ENCODE results near the gene IRAK3.
"Not testable (repeated sequence)": the region's sequence is repeated elsewhere in the genome, so short reads cannot be mapped to it uniquely, and the experiment has no call there.

Gene IRAK3

DNA sequence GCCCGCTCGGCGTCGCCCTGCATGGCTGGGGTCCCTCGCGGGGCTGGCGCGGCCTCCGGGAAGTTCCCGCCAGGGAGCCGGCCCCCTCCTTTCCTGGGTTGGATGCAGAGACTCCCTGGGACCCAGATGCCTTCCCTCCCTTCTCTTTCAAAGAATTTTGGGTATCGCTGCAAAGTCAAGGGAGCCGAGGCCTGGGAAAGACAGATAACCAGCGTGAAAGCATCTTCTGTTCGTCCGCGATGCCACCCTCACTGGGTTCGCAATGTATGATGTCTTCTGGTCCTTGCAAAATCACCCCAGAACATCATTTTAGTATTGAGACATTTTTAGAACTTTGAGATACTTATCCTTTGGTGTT, 451 bp downstream of the IRAK3 start:
- Mint-ChIP-seq H3K4me1 (ENCODE audit: low read depth) (peaks cover 5% of the 10 kb centered on the region), H3K27ac (no peak overlapping the region), H3K36me3 (ENCODE audit: low read depth) (no peaks in the 10 kb centered on the region), H3K27me3 (peaks cover 76% of the 10 kb centered on the region), H3K4me3 (peak overlapping the region; percentile 53), H3K9me3 (peaks cover 4% of the 10 kb centered on the region)
- peak; percentile 37 for DNase-seq

DNA sequence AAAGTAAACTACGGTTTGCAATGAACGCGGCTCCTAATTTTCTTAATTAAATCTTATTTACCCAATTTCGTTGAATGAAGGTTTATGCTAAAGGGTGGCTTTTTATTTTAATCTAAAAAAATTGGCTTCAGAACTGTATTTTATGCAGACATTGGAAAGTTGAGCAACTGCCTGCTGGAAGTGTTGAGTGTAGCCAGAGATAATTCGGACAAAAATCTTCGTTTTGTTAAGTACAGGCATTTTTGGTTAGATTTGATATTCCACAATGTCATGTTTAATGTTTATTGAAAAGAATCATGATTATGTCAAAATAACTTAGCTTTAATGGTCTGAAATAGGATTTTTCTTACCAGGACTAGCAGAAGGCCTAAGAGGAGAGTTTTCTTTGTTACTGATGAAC, 875 bp downstream of the IRAK3 start:
- Mint-ChIP-seq H3K9me3 (no peaks in the 10 kb centered on the region), H3K4me1 (ENCODE audit: low read depth) (peaks cover 5% of the 10 kb centered on the region), H3K27ac (no peak overlapping the region), H3K27me3 (peaks cover 75% of the 10 kb centered on the region), H3K4me3 (no peak overlapping the region), H3K36me3 (ENCODE audit: low read depth) (no peaks in the 10 kb centered on the region)
- no peak for DNase-seq

DNA sequence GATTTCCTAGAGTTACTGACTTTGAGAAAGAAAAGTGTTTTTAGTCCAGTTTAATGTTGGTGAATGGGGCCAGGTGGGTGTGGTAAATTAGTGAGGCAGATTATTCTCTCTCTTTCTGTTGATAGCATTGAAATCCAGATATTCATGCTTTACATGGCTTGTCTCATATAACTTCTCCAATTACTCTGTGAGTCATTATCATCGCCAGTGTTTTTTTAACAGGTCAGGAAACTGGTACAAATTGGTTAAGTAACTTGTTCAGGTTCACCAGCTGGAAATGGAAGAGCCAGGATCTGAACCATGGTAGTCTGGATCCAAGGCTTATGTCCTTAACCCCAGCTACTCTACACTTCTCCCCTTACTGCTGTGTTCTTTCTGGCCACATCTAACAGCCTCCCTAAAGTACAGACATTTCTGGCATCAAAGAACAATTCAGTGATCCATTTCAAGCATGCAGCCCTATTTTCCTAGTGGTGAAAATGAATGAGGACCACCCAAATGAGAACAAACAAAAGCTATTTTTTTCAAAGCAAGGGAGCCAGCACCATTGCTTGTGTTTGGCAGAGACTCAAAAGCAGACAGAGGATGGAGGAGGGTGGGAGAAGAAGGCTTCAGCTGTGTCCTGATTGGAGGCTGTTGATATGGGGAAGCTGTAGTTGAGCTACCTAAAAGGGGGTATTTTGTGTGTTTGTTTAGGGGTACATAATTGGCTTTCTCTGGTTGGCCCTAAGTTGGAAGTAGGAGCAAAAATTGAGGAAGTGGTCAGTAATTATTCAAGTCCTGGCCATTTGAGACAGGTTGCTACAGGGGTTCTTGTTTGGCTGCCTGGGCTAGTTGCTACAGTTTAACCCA, 1.7 kb downstream of the IRAK3 start:
- DNase-seq: no peak
- Mint-ChIP-seq H3K36me3 (ENCODE audit: low read depth) (no peaks in the 10 kb centered on the region), H3K9me3 (no peaks in the 10 kb centered on the region), H3K4me3 (no peak overlapping the region), H3K27me3 (peaks cover 76% of the 10 kb centered on the region), H3K27ac (no peak overlapping the region), H3K4me1 (ENCODE audit: low read depth) (peaks cover 5% of the 10 kb centered on the region)

DNA sequence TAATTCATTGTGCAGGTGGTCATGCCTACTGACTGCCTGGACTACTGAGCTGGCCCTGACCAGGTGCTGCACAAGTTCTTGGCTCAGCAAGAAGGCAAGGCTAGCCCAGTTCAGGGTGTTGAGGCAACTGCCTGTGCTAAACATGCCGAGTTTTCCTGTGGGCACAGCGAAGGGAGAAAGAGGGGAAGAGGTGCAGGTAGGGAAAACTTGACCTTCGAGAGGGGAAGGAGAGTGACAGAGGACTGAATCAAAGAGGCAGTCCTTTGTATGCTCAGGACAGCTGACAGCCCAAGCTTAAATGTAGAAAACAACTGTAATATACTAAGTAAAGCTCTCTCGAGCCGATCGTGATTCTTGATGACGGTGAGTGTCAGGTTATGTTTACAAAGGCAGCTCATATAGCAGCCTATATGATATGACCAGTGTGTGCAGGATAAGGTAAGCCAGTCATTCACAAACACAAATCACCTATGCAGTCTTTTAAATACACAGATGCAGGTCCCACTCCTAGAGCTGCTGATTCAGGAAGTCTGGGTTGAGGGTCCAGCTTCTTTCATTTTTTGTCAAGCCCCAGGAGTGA, 2.6 kb downstream of the IRAK3 start:
- no peak overlapping the region for H3K27ac Mint-ChIP-seq
- DNase-seq: no peak
- H3K27me3 Mint-ChIP-seq: peaks cover 71% of the 10 kb centered on the region
- no peaks in the 10 kb centered on the region for H3K9me3 Mint-ChIP-seq
- H3K4me1 Mint-ChIP-seq (ENCODE audit: low read depth): peaks cover 9% of the 10 kb centered on the region
- H3K4me3 Mint-ChIP-seq: no peak overlapping the region
- no peaks in the 10 kb centered on the region for H3K36me3 Mint-ChIP-seq (ENCODE audit: low read depth)

DNA sequence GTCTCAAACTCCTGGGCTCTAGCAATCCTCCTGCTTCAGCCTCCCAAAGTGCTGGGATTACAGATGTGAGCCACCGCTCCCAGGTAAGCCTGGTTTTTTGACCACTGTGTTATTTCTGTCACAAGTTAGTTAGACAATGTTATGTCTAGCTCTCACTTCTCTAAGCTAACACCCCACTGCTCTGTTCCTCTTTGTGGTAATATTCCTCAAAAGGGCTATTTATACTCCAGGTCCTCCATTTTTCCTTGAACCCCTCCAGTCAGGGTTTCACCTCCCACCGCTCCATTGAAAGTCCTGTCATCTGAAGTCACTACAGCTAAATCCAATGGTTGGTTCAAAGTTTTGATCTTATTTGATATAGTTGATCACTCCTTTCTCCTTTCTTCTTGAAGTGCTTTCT, 5.1 kb downstream of the IRAK3 start:
- Mint-ChIP-seq H3K27me3 (peaks cover 63% of the 10 kb centered on the region), H3K27ac (no peak overlapping the region), H3K4me1 (ENCODE audit: low read depth) (peaks cover 10% of the 10 kb centered on the region), H3K36me3 (ENCODE audit: low read depth) (no peaks in the 10 kb centered on the region), H3K9me3 (no peaks in the 10 kb centered on the region), H3K4me3 (no peak overlapping the region)
- no peak for DNase-seq

DNA sequence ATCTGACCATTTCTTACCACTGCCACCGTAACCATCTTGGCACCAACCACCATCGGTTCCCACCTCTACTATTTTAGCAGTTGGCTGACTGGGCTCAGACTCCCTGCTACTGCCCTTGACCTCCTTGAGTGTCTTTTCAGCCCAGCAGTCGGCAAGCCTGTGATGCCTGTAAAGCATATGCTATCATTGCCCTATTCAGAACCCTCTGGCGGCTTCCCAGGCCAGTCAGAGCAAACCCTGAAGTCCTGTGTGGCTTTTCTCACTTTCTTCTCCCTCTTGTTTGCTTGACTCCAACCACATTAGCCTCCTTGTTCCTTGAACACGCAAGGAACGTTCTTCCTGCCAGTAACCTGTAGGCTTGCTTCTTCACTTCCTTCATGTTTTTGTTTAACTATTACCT, 6.2 kb downstream of the IRAK3 start:
- Mint-ChIP-seq H3K4me3 (no peak overlapping the region), H3K9me3 (peaks cover 5% of the 10 kb centered on the region), H3K27me3 (peaks cover 63% of the 10 kb centered on the region), H3K4me1 (ENCODE audit: low read depth) (peaks cover 10% of the 10 kb centered on the region), H3K27ac (no peak overlapping the region), H3K36me3 (ENCODE audit: low read depth) (no peaks in the 10 kb centered on the region)
- no peak for DNase-seq

DNA sequence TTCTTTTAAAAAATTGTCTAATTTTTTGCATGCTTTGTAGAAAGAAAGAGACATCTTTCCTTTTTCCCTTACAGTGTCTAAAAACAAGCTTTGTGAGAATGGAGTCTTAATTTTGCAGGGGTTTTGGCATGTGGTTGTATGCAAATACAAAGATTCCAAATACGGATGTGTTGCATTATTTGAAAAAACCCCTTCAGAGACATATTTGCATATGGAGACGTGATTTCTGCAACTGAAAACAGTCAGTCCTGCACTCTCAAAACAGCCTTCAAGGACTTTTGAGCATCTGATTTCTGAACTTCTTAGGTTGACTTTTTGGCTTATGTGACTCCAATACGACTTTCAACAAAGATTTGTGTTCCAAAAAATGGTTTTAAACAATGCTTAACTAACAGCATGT, 7.8 kb downstream of the IRAK3 start:
- Mint-ChIP-seq H3K4me3 (no peak overlapping the region), H3K27ac (no peak overlapping the region), H3K27me3 (peaks cover 57% of the 10 kb centered on the region), H3K36me3 (ENCODE audit: low read depth) (no peaks in the 10 kb centered on the region), H3K9me3 (peaks cover 7% of the 10 kb centered on the region), H3K4me1 (ENCODE audit: low read depth) (peaks cover 13% of the 10 kb centered on the region)
- DNase-seq: no peak

DNA sequence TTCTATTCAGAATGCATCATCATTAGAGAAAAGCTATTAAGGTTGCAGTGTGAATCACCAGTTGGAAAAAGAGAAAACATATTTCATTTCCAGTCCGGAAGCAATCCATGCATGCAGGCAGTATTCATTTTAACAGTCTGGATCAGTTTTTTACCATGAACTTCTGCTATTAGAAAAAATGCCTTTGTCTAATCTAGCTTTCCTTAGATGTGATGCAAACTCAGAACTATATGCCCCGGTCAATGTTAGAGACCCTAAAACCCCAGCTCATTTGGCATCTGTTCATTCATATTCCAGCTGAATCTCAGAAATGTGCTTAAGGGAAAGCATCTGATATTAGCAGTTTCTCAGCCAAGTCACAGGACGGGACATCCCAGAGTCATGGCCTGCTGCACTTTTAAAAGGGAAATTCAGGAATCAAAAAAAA, 8.5 kb downstream of the IRAK3 start:
- DNase-seq: no peak
- Mint-ChIP-seq H3K4me3 (no peak overlapping the region), H3K36me3 (ENCODE audit: low read depth) (no peaks in the 10 kb centered on the region), H3K27me3 (peaks cover 60% of the 10 kb centered on the region), H3K4me1 (ENCODE audit: low read depth) (peaks cover 13% of the 10 kb centered on the region), H3K27ac (no peak overlapping the region), H3K9me3 (peaks cover 7% of the 10 kb centered on the region)

DNA sequence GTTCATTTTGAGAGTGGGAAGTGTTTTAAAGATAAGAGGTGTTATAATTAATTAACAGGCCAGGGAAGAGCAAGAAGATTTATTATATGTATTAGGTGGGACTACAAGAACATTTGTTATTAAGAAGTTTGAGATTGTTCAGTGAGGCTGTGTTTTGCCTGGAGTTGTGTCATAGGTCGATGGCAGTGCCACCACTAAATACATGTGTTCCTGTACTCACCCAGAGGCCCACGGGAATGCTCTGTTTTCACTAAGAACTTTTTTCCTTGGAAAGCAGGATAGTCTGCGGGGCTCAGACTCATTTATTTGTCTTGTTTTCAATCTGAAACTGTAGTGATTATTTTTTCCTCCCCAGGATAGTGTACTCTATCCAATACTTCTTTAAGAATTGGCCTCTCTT, 10.1 kb downstream of the IRAK3 start:
- Mint-ChIP-seq H3K36me3 (ENCODE audit: low read depth) (no peaks in the 10 kb centered on the region), H3K9me3 (peaks cover 7% of the 10 kb centered on the region), H3K4me3 (no peak overlapping the region), H3K27ac (no peak overlapping the region), H3K27me3 (peaks cover 50% of the 10 kb centered on the region), H3K4me1 (ENCODE audit: low read depth) (peaks cover 23% of the 10 kb centered on the region)
- DNase-seq: no peak

DNA sequence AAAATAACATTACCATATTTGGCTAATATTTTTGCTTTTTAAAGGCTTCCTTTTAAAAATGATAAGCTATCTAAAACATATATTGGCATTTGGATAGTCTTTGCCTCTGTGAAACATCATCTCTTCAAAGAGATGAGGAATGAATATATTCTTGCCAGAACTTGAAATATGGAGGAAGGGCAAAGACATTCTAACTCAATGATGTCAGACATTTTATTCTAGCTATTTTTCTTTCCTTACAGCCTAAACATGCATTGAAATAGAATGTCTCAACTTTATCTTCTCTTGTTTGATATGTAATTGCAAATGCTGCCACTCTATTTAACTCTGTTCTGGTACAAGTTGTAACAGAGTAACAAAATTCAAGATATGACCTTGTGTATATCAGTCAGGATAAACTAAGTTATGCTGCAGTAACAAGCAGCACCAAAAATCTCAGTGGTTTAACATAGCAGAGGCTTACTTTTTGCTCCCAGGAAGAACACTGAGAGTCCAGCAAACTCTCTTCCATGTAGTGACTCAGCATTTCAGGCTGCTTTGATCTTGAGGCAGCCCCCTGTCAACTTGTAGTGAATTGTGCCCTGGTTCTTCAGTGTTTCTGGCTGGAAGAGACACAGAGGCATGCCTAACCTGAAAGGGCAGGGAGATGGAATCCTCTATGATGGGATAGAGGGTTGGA, 11.0 kb downstream of the IRAK3 start:
- peaks cover 7% of the 10 kb centered on the region for H3K9me3 Mint-ChIP-seq
- H3K36me3 Mint-ChIP-seq (ENCODE audit: low read depth): no peaks in the 10 kb centered on the region
- H3K27ac Mint-ChIP-seq: no peak overlapping the region
- no peak overlapping the region for H3K4me3 Mint-ChIP-seq
- peaks cover 31% of the 10 kb centered on the region for H3K4me1 Mint-ChIP-seq (ENCODE audit: low read depth)
- H3K27me3 Mint-ChIP-seq: peaks cover 43% of the 10 kb centered on the region
- DNase-seq: no peak

DNA sequence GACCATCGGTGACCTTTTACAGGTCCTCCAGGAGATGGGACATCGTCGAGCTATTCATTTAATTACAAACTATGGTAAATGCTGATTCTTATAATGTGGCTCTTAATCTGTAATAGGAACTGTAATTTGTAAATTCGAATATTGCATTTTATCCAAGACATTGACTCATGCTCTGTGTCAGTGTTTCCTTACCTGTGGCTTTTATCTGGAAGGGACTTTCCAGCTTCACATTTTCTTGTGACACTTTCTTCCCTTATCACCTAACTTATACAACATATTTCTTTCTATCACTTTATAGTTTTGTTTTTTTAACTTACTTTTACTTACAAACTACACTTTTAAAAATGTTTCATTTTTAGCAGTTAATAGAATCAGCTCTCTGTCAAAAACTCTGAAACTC, 14.8 kb downstream of the IRAK3 start:
- Mint-ChIP-seq H3K9me3 (peaks cover 12% of the 10 kb centered on the region), H3K27ac (peak overlapping the region; percentile 48), H3K4me1 (ENCODE audit: low read depth) (peaks cover 22% of the 10 kb centered on the region), H3K4me3 (no peak overlapping the region), H3K36me3 (ENCODE audit: low read depth) (no peaks in the 10 kb centered on the region), H3K27me3 (peaks cover 37% of the 10 kb centered on the region)
- no peak for DNase-seq

DNA sequence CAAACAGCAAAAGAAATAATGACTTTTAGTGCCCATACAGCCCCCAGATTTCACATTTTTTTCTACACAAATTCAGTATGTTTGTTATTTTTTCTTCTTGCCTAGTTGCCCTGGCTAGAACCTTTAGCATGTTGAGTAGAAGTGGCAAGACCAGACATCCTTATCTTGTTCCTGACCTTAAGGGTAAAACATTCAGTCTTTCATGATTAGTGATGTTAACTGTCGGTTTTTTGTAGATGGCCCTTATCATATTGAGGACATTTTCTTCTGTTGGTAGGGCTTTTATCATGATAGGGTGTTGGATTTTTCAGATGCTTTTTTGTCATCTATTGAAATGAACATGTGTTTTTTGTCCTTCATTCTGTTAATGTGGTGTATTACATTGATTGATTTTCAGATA, 17.1 kb downstream of the IRAK3 start:
- Mint-ChIP-seq H3K4me1 (ENCODE audit: low read depth) (peaks cover 18% of the 10 kb centered on the region), H3K36me3 (ENCODE audit: low read depth) (no peaks in the 10 kb centered on the region), H3K27me3 (peaks cover 26% of the 10 kb centered on the region), H3K27ac (no peak overlapping the region), H3K4me3 (no peak overlapping the region), H3K9me3 (peaks cover 4% of the 10 kb centered on the region)
- no peak for DNase-seq

DNA sequence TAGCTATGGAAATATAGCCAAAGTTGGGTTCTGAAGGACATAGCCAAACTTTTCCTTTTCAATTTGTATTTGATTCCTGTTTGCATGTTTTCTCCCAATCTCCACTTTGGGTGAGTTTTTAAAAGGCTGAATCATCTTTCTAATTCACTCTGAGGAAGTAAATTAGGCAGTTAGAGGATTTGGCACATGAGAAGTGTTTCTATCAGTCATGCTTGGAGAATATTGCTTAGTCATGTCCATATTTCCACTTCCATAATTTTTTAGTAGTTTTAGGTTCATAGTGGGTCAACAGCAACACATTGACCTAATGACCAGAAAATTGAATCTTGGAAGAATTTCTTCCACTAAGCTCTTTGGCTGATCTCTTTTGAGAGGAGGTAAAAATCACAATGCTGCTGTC, 21.8 kb downstream of the IRAK3 start:
- Mint-ChIP-seq H3K4me1 (ENCODE audit: low read depth) (peaks cover 4% of the 10 kb centered on the region), H3K9me3 (peaks cover 4% of the 10 kb centered on the region), H3K27me3 (peaks cover 46% of the 10 kb centered on the region), H3K4me3 (no peak overlapping the region), H3K27ac (no peak overlapping the region), H3K36me3 (ENCODE audit: low read depth) (no peaks in the 10 kb centered on the region)
- no peak for DNase-seq

DNA sequence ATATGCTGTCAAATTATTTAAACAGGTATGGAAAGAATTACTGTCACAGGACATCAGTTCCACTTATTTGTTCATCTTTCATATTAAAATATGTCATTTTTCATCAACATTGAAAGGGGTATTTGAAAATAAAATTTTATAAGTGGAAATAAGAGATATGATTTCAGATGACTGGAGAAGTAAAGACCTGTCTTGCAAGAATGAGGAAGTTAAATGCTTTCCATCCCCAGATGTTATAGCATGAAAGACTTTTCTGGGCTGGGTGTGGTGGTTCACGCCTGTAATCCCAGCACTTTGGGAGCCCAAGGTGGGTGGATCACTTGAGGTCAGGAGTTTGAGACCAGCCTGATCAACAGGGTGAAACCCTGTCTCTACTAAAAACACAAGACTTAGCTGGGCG, 22.6 kb downstream of the IRAK3 start:
- not testable (repeated sequence) for H3K4me1 Mint-ChIP-seq (ENCODE audit: low read depth); H3K4me3 Mint-ChIP-seq; H3K36me3 Mint-ChIP-seq (ENCODE audit: low read depth); DNase-seq; H3K9me3 Mint-ChIP-seq; H3K27ac Mint-ChIP-seq
- H3K27me3 Mint-ChIP-seq: peaks cover 49% of the 10 kb centered on the region

DNA sequence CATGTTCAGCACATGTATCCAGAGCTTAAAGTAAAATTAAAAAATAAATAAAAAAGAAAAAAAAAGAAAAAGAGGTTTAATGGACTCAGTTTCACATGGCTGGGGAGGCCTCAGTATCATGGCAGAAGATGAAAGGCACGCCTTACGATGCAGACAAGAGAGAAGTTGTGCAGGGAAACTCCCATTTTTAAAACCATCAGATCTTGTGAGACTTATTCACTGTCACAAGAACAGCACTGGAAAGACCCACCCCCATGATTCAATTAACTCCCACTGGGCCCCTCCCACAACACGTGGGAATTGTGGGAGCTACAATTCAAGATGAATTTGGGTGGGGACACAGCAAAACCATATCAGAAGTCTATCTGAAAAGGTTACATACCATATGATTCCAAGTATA, 24.0 kb downstream of the IRAK3 start:
- H3K36me3 Mint-ChIP-seq (ENCODE audit: low read depth); H3K27ac Mint-ChIP-seq; H3K4me3 Mint-ChIP-seq; H3K4me1 Mint-ChIP-seq (ENCODE audit: low read depth); H3K9me3 Mint-ChIP-seq; DNase-seq: not testable (repeated sequence)
- H3K27me3 Mint-ChIP-seq: peaks cover 42% of the 10 kb centered on the region

All from activated T-cell treated with anti-CD3 and anti-CD28 coated beads, Interleukin-2, amount 50 U/mL, for 24 hours (primary cell).